HEK293T (cell line): Measurements from ENCODE around the gene IRAG1.
A peak's percentile ranks its signal among the peaks of the same experiment; 100 is the strongest.

Source experiments
- CTCF ChIA-PET: fragments of 350-600 bp; formaldehyde crosslinking; extraction: SDS; loops from one replicate; lab custom pipeline; 2021; ENCODE audit warnings: antibody characterized with exemption, inconsistent platforms; lab: Yijun Ruan, JAX
- POLR2A ChIA-PET: fragments of 350-600 bp; formaldehyde crosslinking; extraction: SDS; loops from one replicate; lab custom pipeline; 2020; ENCODE audit warnings: antibody characterized with exemption, inconsistent platforms; lab: Yijun Ruan, JAX
- DNase-seq: peaks from one replicate; pipeline ENCODE4 v3.0.0; 2012; ENCODE audit warnings: mixed read lengths; ENCODE audit errors: extremely low spot score
- ARNT ChIP-seq: fragments of 450-650 bp; IDR thresholded peaks from 2 replicates; pipeline ENCODE4 v1.6.1; 2017; ENCODE audit warnings: mild to moderate bottlenecking
- BHLHE40 ChIP-seq: fragments of 450-650 bp; IDR thresholded peaks from 2 replicates; pipeline ENCODE4 v1.6.1; 2016; ENCODE audit warnings: mild to moderate bottlenecking, moderate library complexity, borderline replicate concordance
- CTBP1 ChIP-seq: fragments of 450-650 bp; IDR thresholded peaks from 2 replicates; pipeline ENCODE4 v1.6.1; 2016; ENCODE audit warnings: borderline replicate concordance
- ELF4 ChIP-seq: fragments of 450-650 bp; IDR thresholded peaks from 2 replicates; pipeline ENCODE4 v1.6.1; 2017; ENCODE audit warnings: antibody characterized with exemption
- FOXA1 ChIP-seq: fragments of 450-650 bp; IDR thresholded peaks from 2 replicates; pipeline ENCODE4 v1.6.1; 2016; ENCODE audit warnings: mild to moderate bottlenecking
- FOXK2 ChIP-seq: fragments of 450-650 bp; IDR thresholded peaks from 2 replicates; pipeline ENCODE4 v1.6.1; 2016; ENCODE audit warnings: mild to moderate bottlenecking
- FOXM1 ChIP-seq: fragments of 450-650 bp; IDR thresholded peaks from 2 replicates; pipeline ENCODE4 v1.6.1; 2017; ENCODE audit warnings: mild to moderate bottlenecking, borderline replicate concordance
- HDGF ChIP-seq: fragments of 450-650 bp; IDR thresholded peaks from 2 replicates; pipeline ENCODE4 v1.6.1; 2017; ENCODE audit warnings: antibody characterized with exemption, borderline replicate concordance
- L3MBTL2 ChIP-seq: fragments of 450-650 bp; conservative IDR thresholded peaks from 2 replicates; pipeline ENCODE4 v1.6.1; 2016; ENCODE audit warnings: mild to moderate bottlenecking
- LEF1 ChIP-seq: fragments of 450-650 bp; IDR thresholded peaks from 2 replicates; pipeline ENCODE4 v1.6.1; 2017; ENCODE audit warnings: mild to moderate bottlenecking, borderline replicate concordance
- NFRKB ChIP-seq: fragments of 450-650 bp; IDR thresholded peaks from 2 replicates; pipeline ENCODE4 v1.6.1; 2016; ENCODE audit warnings: mild to moderate bottlenecking, moderate library complexity
- SP1 ChIP-seq: fragments of 450-650 bp; IDR thresholded peaks from 2 replicates; pipeline ENCODE4 v1.6.1; 2017
- SUZ12 ChIP-seq: fragments of 450-650 bp; IDR thresholded peaks from 2 replicates; pipeline ENCODE4 v1.6.1; 2016; ENCODE audit warnings: mild to moderate bottlenecking
- TARDBP ChIP-seq: fragments of 450-650 bp; IDR thresholded peaks from 2 replicates; pipeline ENCODE4 v1.6.1; 2016
- ZNF384 ChIP-seq: fragments of 450-650 bp; IDR thresholded peaks from 2 replicates; pipeline ENCODE4 v1.6.1; 2016
- TF ChIP-seq, protein P1 (sequence below): fragments of 450-650 bp; IDR thresholded peaks from 2 replicates; pipeline ENCODE4 v1.6.1; 2016

Gene IRAG1

DNA sequence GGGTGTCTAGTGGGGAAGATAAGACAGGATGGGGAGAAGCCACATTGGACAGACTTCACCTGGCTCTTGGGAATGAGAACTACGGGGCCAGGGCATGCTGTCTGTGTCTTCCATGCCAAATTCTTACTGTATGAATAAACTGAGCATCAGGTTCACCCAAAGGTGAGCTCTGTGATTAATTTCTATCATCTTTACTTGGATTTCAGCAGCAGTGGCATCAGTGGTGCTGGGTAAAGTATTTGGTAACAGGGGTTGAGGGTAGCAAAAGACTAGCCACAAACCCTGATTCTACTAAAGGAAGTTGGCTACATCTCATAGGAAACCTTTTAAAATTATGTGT is 38.8 kb downstream of the IRAG1 start:
- no peak for DNase-seq
- ChIA-PET POLR2A (interaction anchor here (1.5 kb wide), 1 partner anchor 31 kb away, joined by 3 read pairs; no protein-coding TSS in a partner anchor), CTCF (interaction anchor here (0.6 to 1.4 kb wide), 3 partner anchors 8 to 97 kb away, joined by 3 read pairs; no protein-coding TSS in a partner anchor)
- TF ChIP-seq ELF4, result no peak
- no peak for TF ChIP-seq FOXA1
- TF ChIP-seq FOXM1, result no peak
- TF ChIP-seq NFRKB, result no peak
- TF ChIP-seq SP1, result no peak
- no peak for TF ChIP-seq SUZ12
- TF ChIP-seq FOXK2, result no peak
- TF ChIP-seq ZNF384, result no peak
- TF ChIP-seq CTBP1, result no peak
- TF ChIP-seq HDGF, result no peak
- no peak for TF ChIP-seq ARNT
- TF ChIP-seq BHLHE40, result no peak
- TF ChIP-seq TARDBP, result no peak
- TF ChIP-seq, protein P1, sequence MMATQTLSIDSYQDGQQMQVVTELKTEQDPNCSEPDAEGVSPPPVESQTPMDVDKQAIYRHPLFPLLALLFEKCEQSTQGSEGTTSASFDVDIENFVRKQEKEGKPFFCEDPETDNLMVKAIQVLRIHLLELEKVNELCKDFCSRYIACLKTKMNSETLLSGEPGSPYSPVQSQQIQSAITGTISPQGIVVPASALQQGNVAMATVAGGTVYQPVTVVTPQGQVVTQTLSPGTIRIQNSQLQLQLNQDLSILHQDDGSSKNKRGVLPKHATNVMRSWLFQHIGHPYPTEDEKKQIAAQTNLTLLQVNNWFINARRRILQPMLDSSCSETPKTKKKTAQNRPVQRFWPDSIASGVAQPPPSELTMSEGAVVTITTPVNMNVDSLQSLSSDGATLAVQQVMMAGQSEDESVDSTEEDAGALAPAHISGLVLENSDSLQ, result no peak
- TF ChIP-seq LEF1, result no peak
- TF ChIP-seq L3MBTL2, result no peak

DNA sequence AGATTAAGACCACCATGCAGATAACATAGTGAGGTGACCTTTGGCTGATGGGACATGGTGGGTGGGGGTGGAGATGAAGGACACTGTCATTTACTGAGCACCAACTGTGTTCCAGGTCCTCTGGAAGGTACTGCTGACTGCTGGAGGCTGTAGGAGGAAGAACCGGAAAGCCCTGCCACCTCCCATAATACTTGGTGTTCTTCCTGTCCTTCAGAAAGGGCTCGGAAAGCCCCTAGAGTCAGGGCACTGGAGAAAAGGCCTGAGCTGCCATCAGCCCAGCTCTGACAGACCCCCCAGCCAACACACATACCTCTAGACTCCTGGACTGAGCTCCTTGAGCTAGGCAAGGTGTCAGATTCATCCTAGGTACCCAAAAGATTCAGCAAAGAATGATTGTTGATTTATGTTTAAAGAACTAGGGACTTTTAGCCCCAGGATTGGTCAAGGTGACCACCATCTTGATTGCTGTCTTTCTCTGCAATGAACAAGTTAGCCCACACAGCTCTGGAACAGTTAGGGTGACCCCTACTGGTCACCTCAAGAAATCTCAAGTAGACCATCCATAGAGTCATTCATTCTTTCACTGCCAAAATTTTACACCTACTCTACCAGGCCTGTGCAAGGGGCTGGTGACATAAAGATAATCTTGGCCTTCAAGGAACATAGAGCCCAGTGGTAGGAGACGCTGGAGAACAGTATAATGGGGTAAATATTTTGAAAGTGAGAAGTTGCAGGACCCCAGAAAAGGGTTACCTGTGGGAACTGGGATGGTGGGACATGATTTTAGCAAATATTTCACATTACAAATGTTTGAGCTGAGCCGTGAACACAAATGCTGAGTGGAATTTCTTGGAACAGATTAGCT is 39.4 kb downstream of the IRAG1 start:
- no peak for TF ChIP-seq SP1
- TF ChIP-seq TARDBP, result no peak
- TF ChIP-seq ELF4, result no peak
- TF ChIP-seq SUZ12, result no peak
- TF ChIP-seq ZNF384, result no peak
- peak; percentile 60 for DNase-seq
- POLR2A ChIA-PET, result interaction anchor here (1.5 kb wide), 1 partner anchor 32 kb away, joined by 3 read pairs; no protein-coding TSS in a partner anchor
- CTCF ChIA-PET, result interaction anchor here (0.6 to 1.5 kb wide), 7 partner anchors 9 to 248 kb away, joined by 3 to 5 read pairs (median 3); no protein-coding TSS in a partner anchor

DNA sequence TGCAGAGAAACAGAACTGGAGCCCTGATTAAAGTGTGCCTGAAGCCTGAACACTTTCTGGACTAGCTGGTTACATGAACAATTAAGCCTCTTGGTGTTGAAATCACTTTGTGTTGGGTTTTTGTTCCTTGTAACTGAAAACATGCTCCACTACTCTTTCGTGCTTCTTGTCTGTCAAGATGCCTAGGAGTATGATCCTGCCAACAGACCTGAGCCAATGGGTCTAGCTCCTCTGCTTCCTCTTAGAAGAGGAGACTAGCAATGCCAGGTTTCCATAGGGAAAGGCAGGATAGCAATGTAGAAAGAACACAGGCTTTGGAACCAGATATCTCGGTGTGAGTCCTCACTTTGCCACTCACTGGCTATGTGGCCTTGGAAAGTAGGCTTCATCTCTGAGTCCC is 40.3 kb downstream of the IRAG1 start:
- ChIA-PET CTCF (interaction anchor here (0.6 to 1.5 kb wide), 3 partner anchors 18 to 74 kb away, joined by 4 to 5 read pairs (median 4); no protein-coding TSS in a partner anchor), POLR2A (interaction anchor here (1.5 kb wide), 1 partner anchor 33 kb away, joined by 3 read pairs; no protein-coding TSS in a partner anchor)
- TF ChIP-seq SP1 (no peak), FOXM1 (no peak), CTBP1 (no peak), BHLHE40 (no peak), HDGF (no peak), FOXA1 (no peak), ARNT (no peak), FOXK2 (no peak)
- DNase-seq, result no peak

- CTCF ChIA-PET, result no interaction called here
- no peak for DNase-seq
- POLR2A ChIA-PET, result no interaction called here
- TF ChIP-seq SUZ12, result no peak
- TF ChIP-seq FOXM1, result no peak
- no peak for TF ChIP-seq ZNF384
- TF ChIP-seq LEF1, result no peak
- no peak for TF ChIP-seq NFRKB
- no peak for TF ChIP-seq FOXA1
- TF ChIP-seq FOXK2, result no peak
Observed at GRCh38 chr11:10651656-10652361, 41.7 kb downstream of the IRAG1 start.

DNA sequence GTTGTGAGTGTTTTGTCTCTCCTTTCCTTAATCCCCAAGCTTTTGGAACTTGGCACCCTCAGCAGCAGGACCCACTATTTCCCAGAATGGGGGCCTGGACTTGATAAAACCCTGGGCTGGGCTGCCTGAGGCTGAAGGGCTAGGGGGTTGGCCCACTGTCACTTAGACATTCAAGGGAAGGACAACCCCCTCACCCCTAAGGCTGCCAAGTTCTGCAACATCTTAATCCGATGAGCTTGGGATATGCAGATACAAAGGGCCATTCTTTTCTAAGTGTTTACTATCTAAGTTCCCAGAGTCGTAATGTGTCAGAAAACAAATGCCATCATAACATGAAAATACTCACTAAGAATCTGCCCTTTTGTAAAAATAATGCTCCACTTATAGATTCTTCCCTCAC is 42.9 kb downstream of the IRAG1 start:
- POLR2A ChIA-PET, result no interaction called here
- CTCF ChIA-PET, result interaction anchor here (0.6 kb wide), 1 partner anchor 82 kb away, joined by 3 read pairs; no protein-coding TSS in a partner anchor
- DNase-seq, result no peak
- TF ChIP-seq NFRKB (no peak), FOXK2 (no peak), HDGF (no peak), ARNT (no peak), ZNF384 (no peak), LEF1 (no peak)

DNA sequence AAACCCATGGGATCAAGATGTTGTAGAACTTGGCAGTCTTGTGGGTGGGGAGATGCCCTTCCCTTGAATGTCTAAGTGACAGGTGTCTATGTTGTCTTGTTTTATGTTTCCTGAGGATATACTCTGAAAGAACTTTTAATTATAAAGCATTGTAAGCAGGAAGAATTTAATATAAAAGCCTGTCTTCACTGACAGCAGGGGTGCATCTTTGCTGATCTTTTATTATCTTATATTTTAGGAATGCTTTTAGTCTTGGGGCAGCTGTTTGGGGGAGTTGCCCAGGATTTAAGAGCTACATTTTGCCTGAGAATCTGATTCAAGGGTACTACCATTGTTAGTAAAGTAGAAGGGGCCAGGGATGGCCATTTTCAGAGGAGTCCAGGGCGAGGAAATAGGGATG is 43.4 kb downstream of the IRAG1 start:
- ChIA-PET POLR2A (no interaction called here), CTCF (interaction anchor here (0.6 kb wide), 1 partner anchor 82 kb away, joined by 3 read pairs; no protein-coding TSS in a partner anchor)
- TF ChIP-seq SP1 (no peak), SUZ12 (no peak), ZNF384 (no peak), ELF4 (no peak), FOXM1 (no peak), HDGF (no peak), TARDBP (no peak), L3MBTL2 (no peak), CTBP1 (no peak), BHLHE40 (no peak), NFRKB (no peak), FOXK2 (no peak), FOXA1 (no peak), ARNT (no peak)
- TF ChIP-seq, protein P1, result no peak
- DNase-seq, result no peak
